Epidermal melanocyte (primary cell): Measurements from ENCODE around the gene ST3GAL4.
"Not testable (repeated sequence)": the region's sequence is repeated elsewhere in the genome, so short reads cannot be mapped to it uniquely, and the experiment has no call there.

Source experiments
- DNase-seq: peaks from one replicate; pipeline ENCODE4 v3.0.0; 2011; ENCODE audit warnings: low spot score; ENCODE audit not compliant: insufficient read length

ST3GAL4 gene

GRCh38 chr11:126355324-126355925, at the start of gene ST3GAL4:
ST3GAL4 (plus strand) TSS chr11:126355686; CDS start chr11:126406156, 50,470 bp downstream.
- peak; percentile 78 for DNase-seq

- DNase-seq = no peak
Measured at GRCh38 chr11:126305699-126306098, 49.8 kb upstream of the ST3GAL4 start.

GRCh38 chr11:126307706-126308105, 47.8 kb upstream of the ST3GAL4 start:
- DNase-seq = no peak

DNA sequence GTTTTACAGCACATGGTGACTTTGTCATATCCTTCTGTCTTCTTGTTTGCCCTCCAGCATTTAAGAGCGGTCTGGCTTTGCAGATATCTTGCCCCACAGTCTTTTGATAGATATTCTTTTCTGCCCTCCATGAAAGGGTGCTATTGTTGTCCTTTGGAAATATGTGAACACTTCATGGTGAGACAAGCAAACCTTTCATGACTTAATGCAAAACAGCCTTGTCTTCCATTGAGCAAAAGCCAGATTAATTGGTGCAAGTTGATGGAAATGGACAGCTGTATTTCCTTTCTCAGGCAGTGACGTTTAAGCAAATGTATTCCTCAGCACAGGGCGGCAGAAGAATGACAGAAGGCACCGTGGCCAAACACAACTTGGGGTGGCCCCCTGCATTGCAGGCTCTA, 47.2 kb upstream of the ST3GAL4 start:
- peak; percentile 57 for DNase-seq

DNA sequence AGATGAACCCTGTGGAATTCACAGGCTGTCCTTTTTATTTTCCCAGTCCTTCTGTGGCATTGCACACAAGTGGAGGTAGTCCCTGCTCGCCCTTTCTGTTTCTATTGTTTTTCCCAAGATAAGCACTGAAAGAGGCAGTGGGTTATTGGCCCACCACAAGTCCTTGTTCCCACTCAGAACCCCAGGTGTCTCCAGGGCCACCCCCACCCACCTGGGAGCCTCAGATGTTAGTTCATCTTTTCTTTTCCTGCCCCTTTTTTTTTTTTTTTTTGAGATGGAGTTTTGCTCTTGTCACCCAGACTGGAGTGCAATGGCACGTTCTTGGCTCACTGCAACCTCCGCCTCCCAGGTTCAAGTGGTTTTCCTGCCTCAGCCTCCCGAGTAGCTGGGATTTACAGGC, 46.7 kb upstream of the ST3GAL4 start:
- DNase-seq = not testable (repeated sequence)

DNA sequence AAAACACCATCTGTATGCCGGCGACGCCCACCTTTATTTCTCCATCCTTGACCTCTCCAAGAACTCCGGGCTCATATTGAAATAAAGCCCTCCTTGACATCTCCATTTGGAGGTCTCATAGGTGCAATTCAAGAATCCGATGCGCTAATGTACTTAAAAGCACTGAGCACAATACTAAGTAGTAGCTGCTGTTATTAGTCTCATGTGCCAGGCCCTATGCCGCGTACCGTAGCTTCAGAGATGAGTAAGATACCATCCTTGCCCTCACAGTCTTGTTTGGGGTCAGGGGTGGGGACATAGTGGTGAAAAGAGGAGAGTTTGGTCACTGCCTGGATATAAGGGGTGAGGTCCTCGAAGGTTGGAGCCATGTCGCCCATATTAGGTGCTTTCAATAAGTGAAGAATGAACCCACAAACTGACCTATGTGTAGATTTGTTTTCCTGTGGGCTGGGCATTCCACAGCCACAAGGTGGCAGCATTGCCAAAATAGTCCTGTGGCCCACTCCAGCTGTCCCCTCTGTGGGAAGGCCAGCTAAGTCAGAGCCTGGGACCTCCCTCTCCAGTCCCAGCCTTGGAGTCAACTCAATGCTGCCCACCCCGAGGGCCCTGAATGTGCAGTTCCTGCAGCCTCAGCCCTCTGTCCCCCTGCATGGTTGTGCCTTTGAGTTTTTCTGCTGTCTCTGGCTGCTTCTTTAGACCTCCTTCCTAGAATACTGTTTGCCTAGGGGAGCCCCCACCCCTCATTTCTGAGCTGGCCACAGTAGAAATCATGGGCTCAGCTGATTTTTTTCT, 45.1 kb upstream of the ST3GAL4 start:
- DNase-seq = no peak

DNA sequence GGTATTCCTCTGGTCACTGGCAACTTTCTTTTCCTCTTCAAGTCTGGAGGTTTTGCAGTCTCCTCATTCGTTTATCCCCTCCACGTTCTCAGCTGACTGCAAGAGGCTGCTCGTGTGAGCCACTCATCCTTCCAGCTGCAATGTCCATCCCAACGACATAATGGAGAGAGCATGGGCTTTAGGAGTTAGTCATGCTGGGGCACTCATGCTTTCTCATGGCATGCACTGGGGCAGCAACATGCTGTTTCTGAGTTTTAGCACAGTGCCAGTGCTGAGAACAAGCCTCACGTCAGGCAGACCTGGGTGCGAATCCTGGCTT, 44.5 kb upstream of the ST3GAL4 start:
- DNase-seq = no peak

- DNase-seq = no peak
Measured at GRCh38 chr11:126311401-126312291, 43.8 kb upstream of the ST3GAL4 start.

GRCh38 chr11:126312961-126313360, 42.5 kb upstream of the ST3GAL4 start:
- DNase-seq = no peak

GRCh38 chr11:126313826-126314225, 41.7 kb upstream of the ST3GAL4 start:
- no peak for DNase-seq

GRCh38 chr11:126317432-126317755, 38.1 kb upstream of the ST3GAL4 start:
- DNase-seq = no peak

GRCh38 chr11:126317756-126318573, 37.5 kb upstream of the ST3GAL4 start:
- DNase-seq = no peak

DNA sequence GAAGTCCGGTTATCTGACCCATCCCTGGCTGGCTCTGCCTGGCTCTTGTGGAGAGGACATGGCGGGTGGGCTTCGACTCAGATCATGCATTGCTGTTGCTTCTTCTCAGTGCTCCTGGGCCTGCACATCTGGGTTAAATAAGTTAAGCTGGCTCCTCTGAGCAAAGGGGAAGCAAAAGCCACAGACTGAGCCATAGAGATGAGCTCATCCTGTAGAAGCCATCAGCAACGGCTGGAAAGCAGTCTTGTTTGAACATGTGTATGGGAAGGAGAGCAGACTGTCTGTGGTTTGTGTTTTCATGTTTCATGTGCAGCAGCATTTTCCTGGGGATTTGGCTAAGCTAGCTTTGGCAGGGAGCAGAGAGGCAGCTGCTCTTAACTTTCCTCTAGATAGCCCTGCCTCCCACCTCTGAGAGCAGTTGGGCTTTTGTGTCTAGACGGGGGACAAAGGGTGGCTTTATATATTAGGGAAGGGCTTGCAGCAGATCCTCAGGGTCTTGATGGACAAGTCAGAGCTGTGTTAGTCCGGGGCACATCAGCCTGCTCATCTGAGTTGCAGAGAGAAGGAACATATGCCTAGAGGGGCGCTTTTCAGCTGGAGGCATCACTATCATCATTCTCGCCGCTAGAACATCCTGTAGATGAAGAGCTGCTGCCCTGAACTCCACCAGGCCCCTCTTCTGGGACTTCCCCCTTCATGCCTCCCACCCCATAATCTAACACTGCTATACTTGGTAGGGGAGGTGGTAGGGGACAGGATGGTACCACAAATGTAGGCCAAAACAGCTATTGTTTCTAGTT, 36.7 kb upstream of the ST3GAL4 start:
- DNase-seq = peak; percentile 71

DNA sequence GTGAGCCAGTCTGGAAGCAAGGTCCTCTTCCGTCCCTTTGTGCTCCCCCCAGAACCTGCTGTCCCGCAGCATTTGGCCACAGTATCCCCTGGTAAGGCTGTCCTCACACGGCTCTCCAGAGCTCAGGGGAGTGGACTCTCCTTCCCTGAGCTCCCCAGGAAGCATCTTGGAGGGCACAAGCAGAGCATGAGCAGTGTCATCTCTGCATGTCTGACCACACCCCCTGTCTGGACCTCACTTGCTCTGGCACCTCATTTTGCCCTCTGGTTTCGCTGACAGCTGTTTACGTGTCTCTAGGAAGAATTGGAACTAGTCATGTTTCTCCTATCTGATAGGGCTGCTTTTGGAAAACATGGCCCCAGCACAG, 36.1 kb upstream of the ST3GAL4 start:
- no peak for DNase-seq

- DNase-seq = no peak
Measured at GRCh38 chr11:126322996-126323395, 32.5 kb upstream of the ST3GAL4 start.

GRCh38 chr11:126327281-126328000, 28.0 kb upstream of the ST3GAL4 start:
- no peak for DNase-seq

- no peak for DNase-seq
Measured at GRCh38 chr11:126328001-126328390, 27.5 kb upstream of the ST3GAL4 start.

GRCh38 chr11:126328444-126328843, 27.0 kb upstream of the ST3GAL4 start:
- DNase-seq = no peak

DNA sequence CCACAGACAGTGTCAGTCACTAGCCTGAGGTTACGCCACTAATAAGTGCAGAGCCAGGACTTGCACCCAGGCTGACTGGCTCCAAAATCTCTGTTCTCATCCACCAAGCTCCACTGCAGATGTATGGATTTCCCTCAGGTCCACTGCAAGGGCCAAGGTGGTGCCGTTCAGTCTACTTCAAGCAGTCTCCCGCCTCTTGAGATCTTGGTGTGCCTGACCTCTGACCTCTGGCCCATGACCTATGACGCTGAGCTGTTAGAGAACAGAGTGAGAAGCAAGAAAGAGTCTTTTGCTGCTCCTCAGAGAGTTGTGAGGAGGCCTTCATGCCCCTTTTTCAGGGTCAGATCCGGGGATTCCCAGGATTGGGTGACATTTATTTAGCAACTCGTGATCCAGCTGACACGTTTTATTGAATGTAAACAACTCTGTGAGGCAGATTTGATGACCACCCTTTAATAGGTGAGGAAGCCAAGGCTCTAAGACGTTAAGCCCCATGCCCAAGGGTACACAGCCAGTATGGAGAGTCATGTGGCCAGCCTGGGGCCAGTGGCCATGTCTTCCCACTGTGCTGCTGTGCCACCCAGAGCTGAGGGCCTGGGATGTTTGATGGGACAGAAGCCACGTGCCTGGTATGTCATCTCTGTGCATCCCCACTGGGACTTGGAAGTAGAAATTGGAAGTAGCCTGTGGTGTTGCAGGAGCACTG, 26.4 kb upstream of the ST3GAL4 start:
- no peak for DNase-seq
